OCI-M2 (cell line): ENCODE measurements around the gene DRAM2.
"Not testable (repeated sequence)": the region's sequence is repeated elsewhere in the genome, so short reads cannot be mapped to it uniquely, and the experiment has no call there.

Experiments
- DNase-seq: peaks from one replicate; lab custom pipeline; 2025; ENCODE audit not compliant: unreplicated experiment; lab: John Stamatoyannopoulos, UW

DRAM2 gene

GRCh38 chr1:111145542-111145941 is 5.6 kb upstream of the DRAM2 start:
- no peak for DNase-seq

GRCh38 chr1:111142356-111142975 is 2.6 kb upstream of the DRAM2 start:
- no peak for DNase-seq

DNA sequence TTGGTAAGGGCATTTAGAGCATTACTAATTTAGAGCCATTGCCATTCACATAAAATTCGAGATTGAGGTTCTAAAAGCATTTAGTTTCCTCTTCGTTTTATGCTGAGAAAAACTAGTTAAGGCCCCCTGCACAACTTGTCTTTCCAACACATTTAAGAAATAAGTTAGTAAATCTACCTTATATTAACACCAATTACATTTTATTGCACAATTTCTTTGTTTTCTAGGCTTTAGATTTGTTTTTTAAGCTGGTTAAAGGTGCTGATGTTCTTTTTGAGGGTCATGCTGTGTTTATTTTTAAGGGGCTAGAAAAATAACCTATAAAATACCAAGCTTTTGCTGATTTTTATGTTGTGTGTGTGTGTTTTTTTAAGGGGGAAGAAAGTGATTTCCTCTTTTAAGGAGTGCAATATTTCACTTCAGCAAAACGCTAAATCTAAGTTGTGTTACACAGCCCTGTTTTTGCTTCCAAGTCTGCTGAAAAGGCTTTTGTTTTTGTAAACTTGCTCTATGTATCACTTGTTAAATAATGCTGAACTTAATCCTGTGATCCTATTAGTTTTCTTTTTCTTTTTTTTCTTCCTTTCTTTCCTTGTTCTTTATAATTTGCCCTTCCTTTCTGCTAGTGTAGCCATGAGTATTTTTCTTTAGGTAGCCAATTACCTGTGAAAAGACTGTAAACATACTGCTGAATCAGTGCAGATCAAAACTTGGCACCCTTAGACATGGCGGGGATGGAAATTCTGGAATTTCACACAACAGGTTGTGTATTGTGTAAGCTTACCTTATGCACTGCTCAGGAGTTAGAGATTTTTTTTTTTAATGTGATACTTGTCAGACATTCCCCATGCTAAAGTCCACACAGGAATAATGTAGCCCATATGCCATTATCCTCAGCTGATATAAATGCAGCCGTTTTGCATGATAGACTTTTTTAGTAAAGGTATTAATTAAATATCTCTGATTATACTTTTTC is 1.6 kb upstream of the DRAM2 start:
- no peak for DNase-seq

DNA sequence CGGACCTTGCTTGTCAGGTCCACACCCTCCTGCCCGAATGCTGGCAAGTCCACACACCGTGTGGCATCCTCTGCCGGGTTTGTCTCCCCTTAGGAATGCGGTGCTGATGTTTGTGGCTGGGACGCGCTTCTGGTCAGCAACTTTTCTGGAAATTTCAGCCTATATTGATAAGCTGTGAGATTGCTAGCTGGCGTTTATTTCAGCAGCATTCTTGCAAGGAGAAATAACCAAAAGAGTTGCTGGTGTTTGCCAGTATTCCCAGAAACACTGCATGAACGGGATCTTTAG is 731 bp upstream of the DRAM2 start:
- no peak for DNase-seq

GRCh38 chr1:111139324-111139955 is 453 bp downstream of the DRAM2 start:
- no peak for DNase-seq

DNA sequence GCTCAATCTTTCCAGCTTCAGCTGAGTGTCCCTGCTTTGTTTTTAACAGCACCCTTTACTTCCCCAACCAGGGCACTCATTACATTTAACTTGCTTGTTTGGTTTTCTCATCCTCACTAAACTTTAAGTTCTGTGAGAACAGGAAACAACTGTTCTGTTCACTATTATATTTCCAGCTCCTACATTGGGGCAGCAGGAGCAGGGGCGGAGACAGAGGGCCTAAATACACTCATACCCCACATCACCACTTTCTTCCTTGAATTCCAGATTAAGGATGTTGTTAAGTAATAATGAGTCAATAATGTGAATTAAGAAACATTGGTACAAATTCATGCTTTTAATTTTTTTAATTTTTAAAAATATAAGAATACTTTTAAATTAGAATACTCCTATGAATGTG is 6.0 kb downstream of the DRAM2 start:
- no peak for DNase-seq

DNA sequence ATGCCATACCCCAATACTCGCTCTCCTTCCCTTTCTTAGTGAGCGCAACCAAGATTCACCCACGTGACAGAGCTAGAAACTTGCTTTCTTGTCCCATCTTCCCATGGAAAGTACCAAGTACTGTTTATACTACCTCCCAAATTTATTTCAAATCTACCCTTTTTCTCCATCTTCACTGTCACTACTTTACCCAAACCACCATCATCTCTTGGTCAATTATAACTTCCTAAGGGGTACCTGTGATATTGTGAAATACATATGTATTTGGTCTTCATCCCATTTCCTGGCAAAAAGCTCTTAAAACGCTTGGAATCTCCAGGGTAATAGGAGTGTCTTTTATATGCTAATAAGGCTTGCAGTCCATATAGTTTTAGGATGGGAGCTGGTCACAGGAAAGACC is 8.2 kb downstream of the DRAM2 start:
- no peak for DNase-seq

DNA sequence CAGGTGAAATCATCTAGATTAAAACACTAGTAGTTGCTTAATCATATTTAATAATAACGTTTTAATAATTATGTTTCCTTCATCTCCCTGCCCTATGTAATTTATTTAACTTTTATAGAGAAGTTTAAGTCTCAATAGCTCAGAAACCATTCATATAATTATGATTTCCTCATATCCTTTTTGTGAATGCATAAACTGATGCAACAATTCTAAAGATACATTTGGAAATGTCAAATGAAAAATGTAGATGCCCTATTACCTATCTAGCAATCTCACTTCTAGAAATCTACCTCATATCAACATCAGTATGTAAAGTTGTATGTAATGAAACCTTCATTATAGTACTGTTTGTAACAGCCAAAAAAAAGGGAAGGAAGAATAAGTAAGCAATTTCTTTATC is 10.5 kb downstream of the DRAM2 start:
- no peak for DNase-seq

DNA sequence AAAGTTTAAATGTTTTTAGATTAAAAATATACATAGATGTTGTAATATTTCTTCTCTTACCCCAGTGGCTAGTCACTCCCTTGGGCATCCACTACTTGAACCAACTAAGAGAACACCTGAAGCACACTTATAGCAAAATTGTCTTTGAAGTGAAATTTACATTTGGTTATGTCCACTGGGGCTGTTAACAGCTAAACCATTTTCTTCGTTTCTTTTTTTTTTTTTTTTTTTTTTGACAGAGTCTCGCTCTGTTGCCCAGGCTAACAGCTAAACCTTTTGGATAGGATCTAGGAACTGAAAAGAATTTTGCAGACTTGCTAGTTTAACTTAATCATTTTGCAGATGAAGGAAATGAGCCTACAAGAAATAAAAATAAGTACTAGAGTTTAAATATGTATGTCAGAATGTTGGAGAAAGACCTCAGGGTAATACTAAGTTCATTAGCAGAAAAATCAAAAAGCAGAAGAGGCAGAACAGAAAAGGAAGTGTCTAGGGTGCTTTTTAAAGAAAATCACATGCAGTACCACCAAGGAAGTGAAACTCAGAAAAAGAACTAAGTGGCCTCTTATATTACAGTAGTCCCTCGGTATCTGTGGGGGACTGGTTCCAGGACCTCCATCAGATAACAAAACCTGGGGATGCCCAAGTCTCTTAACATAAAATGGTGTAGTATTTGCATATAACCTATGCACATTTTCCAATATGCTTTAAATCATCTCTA is 11.8 kb downstream of the DRAM2 start:
- no peak for DNase-seq

GRCh38 chr1:111126354-111126753 is 13.5 kb downstream of the DRAM2 start:
- no peak for DNase-seq

DNA sequence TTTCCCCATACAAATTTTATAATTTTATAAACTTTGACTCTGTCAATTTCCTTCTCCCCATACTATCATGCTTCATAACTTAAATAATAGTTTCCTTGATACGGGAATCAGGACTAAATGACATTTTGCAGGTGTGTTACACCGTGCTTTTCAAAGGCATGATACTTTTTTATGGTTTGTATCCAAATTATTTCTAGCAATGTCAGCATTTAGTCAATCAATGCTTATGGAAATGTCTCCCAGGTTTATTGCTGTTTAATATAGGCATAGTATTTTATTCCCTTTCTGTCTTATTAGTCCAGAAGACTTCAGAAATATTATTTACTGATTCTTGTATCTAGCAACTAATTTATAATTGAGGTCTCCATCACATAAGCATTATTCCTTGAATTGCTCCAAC is 23.4 kb downstream of the DRAM2 start:
- DNase-seq = no peak

- no peak for DNase-seq
Observed at GRCh38 chr1:111110197-111110899, 29.5 kb downstream of the DRAM2 start.

DNA sequence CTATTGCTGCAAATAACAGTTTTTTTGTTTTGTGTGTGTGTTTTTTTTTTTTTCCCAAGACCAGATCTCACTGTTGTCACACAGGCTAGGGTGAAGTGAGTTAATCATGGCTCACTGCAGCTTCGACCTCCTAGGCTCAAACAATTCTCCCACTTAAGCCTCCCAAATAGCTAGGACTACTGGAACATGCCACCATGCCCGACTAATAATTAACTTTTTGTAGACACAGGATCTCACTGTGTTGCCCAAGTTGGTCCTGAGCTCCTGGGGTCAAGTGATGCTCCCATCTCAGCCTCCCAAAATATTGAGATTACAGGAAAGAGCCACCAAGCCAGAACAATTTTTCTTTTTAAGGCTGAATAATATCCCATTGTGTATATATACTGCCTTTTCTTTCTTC is 34.9 kb downstream of the DRAM2 start:
- DNase-seq = no peak

- no peak for DNase-seq
Observed at GRCh38 chr1:111101854-111102642, 37.8 kb downstream of the DRAM2 start.

GRCh38 chr1:111099289-111099688 is 40.6 kb downstream of the DRAM2 start:
- no peak for DNase-seq

DNA sequence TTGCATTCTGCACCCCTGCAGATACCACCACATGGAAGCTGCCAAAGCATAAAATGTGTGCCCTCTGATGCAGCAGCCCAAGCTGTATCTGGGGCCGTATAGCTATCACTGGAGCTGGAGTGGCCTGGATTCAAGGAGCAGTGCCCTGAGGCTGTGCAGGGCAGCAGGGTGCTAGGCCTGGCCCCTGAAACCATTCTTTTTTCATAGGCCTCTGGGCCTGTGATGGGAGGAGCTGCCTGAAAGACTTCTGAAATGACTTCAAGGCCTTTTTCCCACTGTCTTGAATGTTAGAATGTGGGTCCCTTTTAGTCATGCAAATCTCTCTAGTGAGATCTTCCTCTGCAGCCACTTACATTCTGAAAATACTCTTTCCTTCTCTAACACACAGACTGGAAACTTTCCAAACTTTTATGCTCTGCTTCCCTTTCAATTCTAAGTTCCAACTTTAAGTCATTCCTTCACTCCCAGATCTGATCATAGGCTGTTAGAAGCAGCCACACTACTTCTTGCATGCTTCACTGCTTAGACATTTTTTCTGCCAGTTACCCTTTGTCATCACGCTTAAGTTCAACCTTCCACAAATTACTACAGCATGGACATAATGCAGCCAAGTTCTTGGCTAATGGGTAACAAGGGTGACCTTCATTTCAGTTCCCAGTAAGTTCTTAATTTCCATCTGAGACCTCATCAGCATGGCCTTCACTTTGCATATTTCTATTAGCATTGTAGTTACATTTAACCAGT is 42.4 kb downstream of the DRAM2 start:
- DNase-seq = no peak

- DNase-seq = not testable (repeated sequence)
Observed at GRCh38 chr1:111095421-111095820, 44.5 kb downstream of the DRAM2 start.

GRCh38 chr1:111089638-111090037 is 50.3 kb downstream of the DRAM2 start:
- DNase-seq = no peak

DNA sequence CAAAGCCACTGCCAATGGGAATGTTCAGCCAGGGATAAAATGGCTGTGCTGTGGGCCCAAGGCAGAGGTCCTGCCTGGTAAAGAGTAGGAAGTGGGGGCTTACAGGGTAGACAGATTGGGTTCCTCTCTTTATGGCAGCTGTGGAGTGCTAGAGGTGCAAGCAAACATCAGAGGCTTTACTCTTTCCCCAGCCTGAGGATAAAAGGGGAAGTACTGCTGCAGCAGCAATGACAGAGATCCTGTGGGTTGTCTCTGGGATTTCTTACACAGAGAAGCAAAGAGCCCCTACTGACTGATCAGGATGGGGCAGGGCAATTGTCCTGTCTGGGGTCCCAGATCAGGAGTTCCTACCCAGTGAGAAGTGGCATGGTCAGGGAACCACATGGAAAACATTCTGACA is 54.2 kb downstream of the DRAM2 start:
- DNase-seq = no peak
